Activated T-cell treated with anti-CD3 and anti-CD28 coated beads, Interleukin-2, amount 50 U/mL, for 4 hours (primary cell): ENCODE results near the gene DPYSL3. TPM values are rescaled to one million over a fixed set of nuclear protein-coding genes. Genes with fewer than 3 reads are reported as not detected.
A peak's percentile ranks its signal among the peaks of the same experiment; 100 is the strongest.
"Not testable (repeated sequence)": the region's sequence is repeated elsewhere in the genome, so short reads cannot be mapped to it uniquely, and the experiment has no call there.

Experiments
- ATAC-seq, 2 donors: fragments of 200-7000 bp; cut with Tn5 transposase; one replicate each; pipeline ENCODE4 v1.10.0; 2021
- DNase-seq: peaks from one replicate; pipeline ENCODE4 v3.0.0-alpha.2; 2020
- H3K27me3 Mint-ChIP-seq: one replicate; pipeline ENCODE4 v1.8.0; 2021; ENCODE audit warnings: low read depth, mixed read lengths
- H3K36me3 Mint-ChIP-seq: one replicate; pipeline ENCODE4 v1.8.0; 2022; ENCODE audit warnings: mixed read lengths; ENCODE audit not compliant: insufficient read depth
- H3K4me1 Mint-ChIP-seq: one replicate; pipeline ENCODE4 v1.8.0; 2021; ENCODE audit warnings: low read depth, mixed read lengths
- H3K4me3 Mint-ChIP-seq: one replicate; pipeline ENCODE4 v1.8.0; 2021; ENCODE audit warnings: mild to moderate bottlenecking, moderate library complexity, mixed read lengths
- H3K9me3 Mint-ChIP-seq: one replicate; pipeline ENCODE4 v1.8.0; 2021; ENCODE audit warnings: mixed read lengths
- total RNA-seq, 3 donors: library from RNA; stranded (reverse); gene quantifications; one replicate each; pipeline ENCODE4 v1.2.1, GENCODE V29; 2021

DPYSL3 gene
- under 1 TPM; 0.21 to 0.40 (median 0.30) TPM for total RNA-seq

DNA sequence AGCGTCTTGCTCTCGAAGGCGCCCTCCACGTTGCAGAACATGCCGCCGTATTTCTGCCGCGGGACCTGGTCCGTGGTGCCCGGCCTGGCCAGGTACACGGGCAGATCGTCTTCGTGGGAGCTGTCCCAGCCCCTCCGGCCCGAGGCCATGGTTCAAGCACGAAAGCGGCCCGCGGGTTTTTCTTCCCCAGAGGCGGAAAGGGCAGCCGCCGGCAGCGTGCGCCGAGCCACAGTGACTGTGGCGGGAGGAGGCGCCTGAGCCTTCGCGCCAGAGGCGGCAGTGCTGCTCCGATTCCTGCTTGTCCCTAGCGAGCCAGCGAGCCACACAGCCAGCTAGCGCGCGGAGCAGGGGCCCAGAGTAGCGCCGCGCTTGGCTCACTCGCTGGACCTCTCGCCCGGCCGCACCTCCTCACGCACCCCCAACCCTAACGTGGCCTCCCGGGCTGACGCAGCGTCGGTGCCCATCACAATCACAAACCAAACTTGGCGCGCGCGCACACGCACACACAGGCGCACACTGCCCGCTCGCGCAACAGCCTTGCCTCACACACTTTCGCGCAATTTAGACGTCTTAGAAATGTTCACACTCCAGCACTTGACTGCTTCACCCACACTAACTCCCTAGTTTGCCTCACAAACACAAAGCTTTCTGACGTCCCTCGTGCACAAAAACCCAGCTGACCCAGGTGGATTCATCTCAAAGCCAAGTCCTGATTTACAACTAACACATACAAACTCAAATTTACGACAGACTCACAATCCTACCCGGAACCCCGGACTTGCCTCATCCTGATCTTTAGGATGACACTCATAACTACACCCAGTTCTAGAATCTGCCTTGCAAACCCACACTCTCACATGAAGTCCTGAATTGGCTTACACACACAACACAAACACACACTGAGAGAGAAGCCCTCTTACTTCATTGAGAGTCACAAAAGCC is at the start of gene DPYSL3:
DPYSL3 (minus strand) TSS at position 359 of the 942 bp plus-strand sequence; CDS start at position 149, 210 bp downstream.
- H3K27me3 Mint-ChIP-seq: peaks cover 53% of the 10 kb centered on the region
- ATAC-seq (peak in 1 of 2 donors; percentile 10), DNase-seq (no peak)
- H3K4me1 Mint-ChIP-seq: peaks cover 5% of the 10 kb centered on the region
- no peaks in the 10 kb centered on the region for H3K9me3 Mint-ChIP-seq
- H3K36me3 Mint-ChIP-seq: no peaks in the 10 kb centered on the region
- H3K4me3 Mint-ChIP-seq: no peak within 1 kb of the TSS

DNA sequence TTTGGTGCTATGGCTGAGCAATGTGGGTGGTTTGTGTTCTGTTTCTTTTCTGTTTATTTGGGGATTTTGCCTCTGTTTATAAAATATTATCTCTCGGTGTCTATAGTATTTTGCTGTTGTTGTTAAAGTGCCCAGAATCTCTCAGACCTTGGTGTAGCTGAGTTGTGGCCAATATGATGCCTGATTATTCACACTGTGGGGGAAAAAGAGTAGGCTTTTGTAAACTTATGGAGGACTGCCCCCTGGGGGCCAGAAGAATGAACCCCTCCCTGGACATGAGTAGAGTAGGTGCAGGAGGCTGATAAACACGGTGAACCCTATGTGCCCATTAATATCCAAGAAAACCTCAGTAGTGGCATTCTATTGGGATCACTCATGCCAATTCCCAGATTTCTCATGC is 49.0 kb upstream of the DPYSL3 start:
- Mint-ChIP-seq H3K9me3 (no peaks in the 10 kb centered on the region), H3K4me3 (no peak overlapping the region), H3K27me3 (peaks cover 2% of the 10 kb centered on the region), H3K4me1 (no peaks in the 10 kb centered on the region), H3K36me3 (no peaks in the 10 kb centered on the region)
- no peak for DNase-seq
- no peak for ATAC-seq

DNA sequence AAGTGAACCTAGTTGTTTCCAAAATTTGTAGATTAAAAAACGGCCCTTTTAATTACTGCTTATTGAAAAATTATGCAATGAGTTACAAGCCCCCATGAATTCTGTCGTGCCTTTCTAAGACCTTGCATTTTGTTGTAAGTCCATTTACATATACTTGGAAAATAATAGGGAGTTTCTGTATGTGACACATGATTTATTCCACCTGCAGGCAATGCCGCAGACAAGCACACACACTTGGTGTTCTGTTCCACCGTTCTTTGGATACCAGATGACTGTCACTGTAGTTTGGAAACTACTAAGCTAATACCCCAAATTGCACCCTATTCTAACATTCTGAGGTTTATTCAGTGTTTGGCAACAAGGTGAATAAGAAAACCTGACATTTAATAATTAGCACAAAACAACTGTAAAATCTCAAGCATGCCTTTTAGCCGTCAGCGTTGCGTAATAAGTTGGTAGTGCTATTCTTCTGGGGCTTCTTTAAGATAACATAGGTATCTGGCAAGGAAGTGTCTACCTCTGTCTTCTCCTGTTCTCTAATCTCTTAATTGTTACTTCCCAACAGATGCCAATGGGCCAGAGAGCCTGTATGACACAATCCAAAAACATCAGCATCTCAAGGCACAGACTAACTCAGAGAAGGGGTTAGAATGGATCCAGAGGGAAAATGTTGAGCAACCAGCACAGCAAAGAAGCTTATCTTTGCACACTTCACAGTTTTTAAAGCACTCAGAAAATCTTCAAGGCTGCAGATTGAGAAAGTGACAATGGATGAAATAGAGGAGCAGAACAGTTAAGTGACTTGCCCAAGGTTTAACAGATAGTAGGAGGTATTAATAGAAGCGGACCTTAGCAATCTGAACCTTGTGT is 48.2 kb upstream of the DPYSL3 start:
- Mint-ChIP-seq H3K27me3 (peaks cover 2% of the 10 kb centered on the region), H3K36me3 (no peaks in the 10 kb centered on the region), H3K4me3 (no peak overlapping the region), H3K4me1 (no peaks in the 10 kb centered on the region), H3K9me3 (no peaks in the 10 kb centered on the region)
- ATAC-seq (no peak), DNase-seq (no peak)

DNA sequence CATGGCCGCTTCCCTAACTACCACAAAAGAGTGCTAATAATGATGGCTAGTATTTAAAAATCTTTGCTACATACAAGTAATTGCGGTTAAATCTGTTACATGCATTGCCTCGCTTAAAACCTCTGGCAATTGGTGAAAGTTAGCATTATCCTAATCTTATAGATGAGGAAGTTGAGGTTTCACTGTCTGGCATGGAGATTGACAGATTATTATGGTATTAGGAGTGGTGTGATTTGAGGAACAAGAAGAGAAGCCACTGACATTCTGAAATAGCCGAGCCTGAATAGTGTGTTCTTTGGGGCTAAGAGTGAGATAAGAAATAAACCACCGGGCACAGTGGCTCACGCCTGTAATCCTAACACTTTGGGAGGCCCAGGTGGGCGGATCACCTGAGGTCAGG is 45.3 kb upstream of the DPYSL3 start:
- Mint-ChIP-seq H3K4me3 (no peak overlapping the region), H3K27me3 (peaks cover 2% of the 10 kb centered on the region), H3K4me1 (no peaks in the 10 kb centered on the region), H3K36me3 (no peaks in the 10 kb centered on the region), H3K9me3 (no peaks in the 10 kb centered on the region)
- DNase-seq: no peak
- ATAC-seq: no peak

GRCh38 chr5:147554261-147554817 is 44.5 kb upstream of the DPYSL3 start:
- peaks cover 3% of the 10 kb centered on the region for H3K9me3 Mint-ChIP-seq
- H3K36me3 Mint-ChIP-seq: no peaks in the 10 kb centered on the region
- H3K4me3 Mint-ChIP-seq: no peak overlapping the region
- DNase-seq: no peak
- H3K27me3 Mint-ChIP-seq: peaks cover 2% of the 10 kb centered on the region
- ATAC-seq: no peak
- no peaks in the 10 kb centered on the region for H3K4me1 Mint-ChIP-seq

DNA sequence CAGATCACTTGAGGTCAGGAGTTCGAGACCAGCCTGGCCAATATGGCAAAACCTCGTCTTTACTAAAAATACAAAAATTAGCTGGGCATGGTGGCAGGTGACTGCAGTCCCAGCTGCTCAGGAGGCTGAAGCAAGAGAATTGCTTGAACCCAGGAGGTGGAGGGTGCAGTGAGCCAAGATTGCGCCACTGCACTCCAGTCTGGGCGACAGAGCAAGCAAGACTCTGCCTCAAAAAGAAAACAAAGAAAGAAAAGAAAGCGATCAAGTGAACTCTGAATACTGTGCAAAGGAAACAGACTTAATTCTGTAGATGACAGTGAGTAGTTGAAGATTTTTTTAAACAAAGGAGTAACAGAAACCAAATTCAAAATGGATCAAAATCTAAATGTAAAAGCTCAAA is 43.9 kb upstream of the DPYSL3 start:
- not testable (repeated sequence) for H3K27me3 Mint-ChIP-seq, H3K9me3 Mint-ChIP-seq, H3K4me1 Mint-ChIP-seq

GRCh38 chr5:147552897-147553296 is 43.0 kb upstream of the DPYSL3 start:
- ATAC-seq (no peak), DNase-seq (no peak)
- no peaks in the 10 kb centered on the region for H3K36me3 Mint-ChIP-seq
- H3K4me3 Mint-ChIP-seq: no peak overlapping the region
- H3K27me3 Mint-ChIP-seq: peaks cover 2% of the 10 kb centered on the region
- no peaks in the 10 kb centered on the region for H3K4me1 Mint-ChIP-seq
- H3K9me3 Mint-ChIP-seq: peaks cover 4% of the 10 kb centered on the region

More for the DNA sequence above, 43.9 kb upstream of the DPYSL3 start:
- ATAC-seq, H3K36me3 Mint-ChIP-seq, H3K4me3 Mint-ChIP-seq, DNase-seq: not testable (repeated sequence)

- H3K4me1 Mint-ChIP-seq: no peaks in the 10 kb centered on the region
- H3K4me3 Mint-ChIP-seq: no peak overlapping the region
- DNase-seq: no peak
- no peaks in the 10 kb centered on the region for H3K27me3 Mint-ChIP-seq
- peaks cover 4% of the 10 kb centered on the region for H3K9me3 Mint-ChIP-seq
- H3K36me3 Mint-ChIP-seq: no peaks in the 10 kb centered on the region
- ATAC-seq: no peak
These were observed 41.8 kb upstream of the DPYSL3 start for GRCh38 chr5:147551677-147552076.

- Mint-ChIP-seq H3K9me3 (peaks cover 4% of the 10 kb centered on the region), H3K4me1 (no peaks in the 10 kb centered on the region), H3K36me3 (no peaks in the 10 kb centered on the region), H3K4me3 (no peak overlapping the region), H3K27me3 (peaks cover 2% of the 10 kb centered on the region)
- DNase-seq (no peak), ATAC-seq (no peak)
These were observed 37.9 kb upstream of the DPYSL3 start for GRCh38 chr5:147547730-147548129.

DNA sequence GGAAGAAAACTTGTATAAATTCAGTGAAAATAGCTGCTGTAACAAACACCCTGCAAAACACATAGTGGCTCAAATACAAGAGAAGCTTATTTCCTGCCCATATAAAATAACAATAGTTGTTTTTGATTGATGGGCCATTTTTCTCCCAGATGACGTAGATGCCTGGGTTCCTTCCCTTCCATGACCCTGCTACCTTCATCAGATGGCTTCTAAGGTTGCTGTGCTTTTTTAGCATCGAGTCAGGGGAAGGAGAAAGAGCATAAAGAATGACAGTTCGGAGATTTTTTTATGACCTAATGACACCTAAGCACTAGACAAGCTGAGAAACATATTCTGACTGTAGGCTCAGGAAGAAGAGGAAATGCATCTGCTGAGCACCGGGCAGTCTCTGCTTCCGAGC is 34.7 kb upstream of the DPYSL3 start:
- H3K27me3 Mint-ChIP-seq: peaks cover 2% of the 10 kb centered on the region
- no peaks in the 10 kb centered on the region for H3K36me3 Mint-ChIP-seq
- DNase-seq: no peak
- H3K9me3 Mint-ChIP-seq: peaks cover 3% of the 10 kb centered on the region
- ATAC-seq: no peak
- H3K4me1 Mint-ChIP-seq: no peaks in the 10 kb centered on the region
- H3K4me3 Mint-ChIP-seq: no peak overlapping the region

DNA sequence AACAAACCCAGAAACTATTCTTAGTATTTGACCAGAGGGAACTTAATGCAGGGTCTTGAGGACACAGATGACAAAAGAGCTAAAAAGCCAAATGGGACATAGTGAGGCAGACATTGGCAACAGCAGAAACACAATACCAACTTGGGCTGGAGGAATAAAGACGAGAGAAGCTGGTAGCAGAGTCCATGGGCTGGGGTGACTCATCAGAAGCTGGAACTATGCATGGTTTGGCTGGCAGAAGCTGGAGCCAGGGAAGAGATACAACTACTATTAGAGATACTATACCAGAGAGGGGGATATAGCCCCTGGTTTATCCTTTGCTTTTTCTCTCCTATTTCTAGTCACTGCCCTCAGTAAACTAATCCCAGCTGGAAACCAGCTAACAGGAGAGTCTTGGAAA is 29.2 kb upstream of the DPYSL3 start:
- no peaks in the 10 kb centered on the region for H3K4me1 Mint-ChIP-seq
- DNase-seq (no peak), ATAC-seq (no peak)
- H3K9me3 Mint-ChIP-seq: no peaks in the 10 kb centered on the region
- H3K27me3 Mint-ChIP-seq: peaks cover 4% of the 10 kb centered on the region
- H3K36me3 Mint-ChIP-seq: no peaks in the 10 kb centered on the region
- no peak overlapping the region for H3K4me3 Mint-ChIP-seq

GRCh38 chr5:147538236-147538635 is 28.4 kb upstream of the DPYSL3 start:
- Mint-ChIP-seq H3K4me1 (no peaks in the 10 kb centered on the region), H3K27me3 (peaks cover 2% of the 10 kb centered on the region), H3K36me3 (no peaks in the 10 kb centered on the region), H3K4me3 (no peak overlapping the region), H3K9me3 (no peaks in the 10 kb centered on the region)
- no peak for ATAC-seq
- DNase-seq: no peak

- H3K27me3 Mint-ChIP-seq: peaks cover 2% of the 10 kb centered on the region
- H3K4me1 Mint-ChIP-seq: no peaks in the 10 kb centered on the region
- H3K9me3 Mint-ChIP-seq: no peaks in the 10 kb centered on the region
- no peak overlapping the region for H3K4me3 Mint-ChIP-seq
- no peak for DNase-seq
- ATAC-seq: no peak
- H3K36me3 Mint-ChIP-seq: no peaks in the 10 kb centered on the region
These were observed 24.5 kb upstream of the DPYSL3 start for GRCh38 chr5:147534172-147534951.

DNA sequence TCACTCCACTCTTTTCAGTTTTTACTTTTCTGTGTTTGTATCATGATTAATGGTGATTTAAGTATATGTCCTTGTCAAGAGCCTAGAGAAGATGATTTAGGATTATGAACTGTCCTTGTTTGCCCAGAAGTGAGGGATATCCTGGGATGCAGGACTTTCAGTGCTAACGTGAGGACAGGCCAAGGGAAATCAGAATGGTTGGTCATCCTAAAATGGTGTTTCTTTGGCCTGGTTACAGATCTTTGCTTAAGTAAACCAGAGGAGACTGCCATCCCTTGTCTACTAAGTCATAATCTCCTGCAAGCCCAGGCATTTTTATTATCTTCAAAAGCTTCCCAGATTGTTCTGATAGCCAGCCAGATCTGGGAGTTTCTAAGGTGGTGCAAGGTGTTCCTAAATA is 22.3 kb upstream of the DPYSL3 start:
- DNase-seq (no peak), ATAC-seq (no peak)
- Mint-ChIP-seq H3K36me3 (no peaks in the 10 kb centered on the region), H3K4me3 (no peak overlapping the region), H3K4me1 (no peaks in the 10 kb centered on the region), H3K27me3 (no peaks in the 10 kb centered on the region), H3K9me3 (no peaks in the 10 kb centered on the region)
